RWPE1 (cell line): ENCODE results near the gene PLXDC2.

Source experiments
- CTCF ChIA-PET: fragments of 350-600 bp; sonication (Branson Sonifier 250); formaldehyde crosslinking; extraction: SDS; loops from one replicate; lab custom pipeline; 2021; lab: Yijun Ruan, JAX
- POLR2A ChIA-PET: fragments of 400-600 bp; formaldehyde crosslinking; extraction: SDS; loops from one replicate; lab custom pipeline; 2020; ENCODE audit warnings: antibody characterized with exemption; ENCODE audit not compliant: low non-redundant PET; lab: Yijun Ruan, JAX
- DNase-seq: peaks from one replicate; pipeline ENCODE4 v3.0.0; 2012; ENCODE audit warnings: low spot score
- H3K27ac ChIP-seq: fragments of 450-650 bp; 2 replicates; pipeline ENCODE4 v1.5.1; 2017
- CTCF ChIP-seq: fragments of 450-650 bp; conservative IDR thresholded peaks from 2 replicates; pipeline ENCODE4 v1.5.1; 2017; ENCODE audit warnings: low read depth, mild to moderate bottlenecking

The PLXDC2 gene

DNA sequence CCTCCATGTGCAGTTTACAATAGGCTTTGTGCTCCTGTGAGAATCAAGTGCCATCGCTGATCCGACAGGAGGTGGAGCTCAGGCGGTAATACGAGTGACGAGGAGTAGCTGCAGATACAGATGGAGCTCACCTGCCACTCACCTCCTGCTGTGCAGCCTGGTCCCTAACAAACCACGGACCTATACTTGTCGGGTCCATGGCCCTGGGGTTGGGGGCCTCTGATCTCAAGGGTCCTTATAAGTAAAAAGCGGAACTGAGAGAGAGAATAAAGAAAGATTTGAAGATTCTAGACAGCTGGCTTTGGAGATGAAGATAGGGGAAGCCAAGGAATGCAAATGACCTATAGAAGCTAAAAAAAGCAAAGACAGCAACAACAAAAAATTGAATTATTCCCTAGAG lies 130.6 kb downstream of the PLXDC2 start:
- H3K27ac ChIP-seq, result no peak overlapping the region
- CTCF ChIA-PET, result no interaction called here
- no peak for TF ChIP-seq CTCF
- POLR2A ChIA-PET, result no interaction called here
- no peak for DNase-seq

GRCh38 chr10:19947215-19947614 lies 131.0 kb downstream of the PLXDC2 start:
- ChIA-PET POLR2A (no interaction called here), CTCF (no interaction called here)
- H3K27ac ChIP-seq, result no peak overlapping the region
- no peak for TF ChIP-seq CTCF
- no peak for DNase-seq

DNA sequence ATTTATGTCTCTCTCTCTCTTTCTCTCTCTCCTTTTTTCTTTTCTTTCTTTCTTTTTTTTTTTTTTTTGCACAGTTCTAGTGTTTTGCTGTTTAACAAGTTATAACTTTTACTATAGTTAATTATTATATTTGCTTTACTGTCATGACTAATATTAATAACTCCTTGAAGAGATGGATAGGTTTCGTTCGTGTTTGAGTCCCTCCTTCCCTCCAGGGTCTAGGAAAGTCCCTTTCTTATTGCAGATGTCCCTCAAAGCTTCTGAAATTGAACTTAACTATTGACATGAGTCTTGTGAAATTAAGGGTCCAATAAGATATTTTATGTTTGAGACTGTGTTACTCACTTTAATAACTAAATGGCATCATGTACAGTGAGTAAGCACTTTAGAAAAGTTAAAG lies 131.4 kb downstream of the PLXDC2 start:
- ChIA-PET POLR2A (no interaction called here), CTCF (no interaction called here)
- H3K27ac ChIP-seq, result no peak overlapping the region
- TF ChIP-seq CTCF, result no peak
- no peak for DNase-seq

DNA sequence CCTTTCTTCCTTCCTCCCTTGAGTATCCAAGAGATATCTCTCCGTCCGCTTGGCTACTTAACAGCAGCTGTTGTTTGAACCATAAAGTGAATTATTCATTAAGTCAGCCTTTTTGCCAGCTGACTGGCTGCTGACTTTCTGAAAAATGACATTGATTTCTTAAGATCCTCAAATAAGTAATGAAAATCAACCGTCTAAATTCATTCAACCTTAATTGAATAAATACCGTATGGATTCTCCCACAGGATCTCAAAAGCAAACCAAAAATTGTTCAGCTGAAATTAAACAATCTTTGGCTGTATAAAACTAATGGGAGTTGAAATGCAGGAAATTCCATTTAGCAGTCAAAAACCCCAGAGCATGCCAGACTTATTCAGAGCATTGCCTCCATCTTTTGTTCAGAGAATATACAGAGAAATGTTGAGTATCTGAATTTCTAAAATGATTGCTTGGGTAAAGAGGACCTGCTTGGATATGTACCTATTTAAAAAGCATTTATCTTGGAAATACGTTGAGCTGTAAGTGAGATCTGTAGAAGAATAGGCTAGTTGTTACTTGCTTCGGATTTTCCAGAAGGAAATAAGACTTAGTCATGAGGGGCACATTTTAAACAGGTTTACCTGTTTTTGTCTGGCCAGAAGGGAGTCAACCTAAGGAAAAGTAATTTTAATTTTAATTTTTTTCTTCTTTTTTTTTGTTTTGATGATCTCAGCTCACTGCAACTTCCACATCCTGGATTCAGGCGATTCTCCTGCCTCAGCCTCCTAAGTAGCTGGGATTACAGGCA lies 136.2 kb downstream of the PLXDC2 start:
- ChIA-PET CTCF (interaction anchor here (0.6 kb wide), 1 partner anchor 417 kb away, joined by 3 read pairs; no protein-coding TSS in a partner anchor), POLR2A (no interaction called here)
- DNase-seq, result no peak
- peak overlapping the region; percentile 40; the same call in 1 of the 2 replicates for H3K27ac ChIP-seq
- TF ChIP-seq CTCF, result no peak

- ChIA-PET POLR2A (no interaction called here), CTCF (no interaction called here)
- no peak overlapping the region for H3K27ac ChIP-seq
- TF ChIP-seq CTCF, result no peak
- no peak for DNase-seq
Measured at GRCh38 chr10:19954601-19955000, 138.4 kb downstream of the PLXDC2 start.

DNA sequence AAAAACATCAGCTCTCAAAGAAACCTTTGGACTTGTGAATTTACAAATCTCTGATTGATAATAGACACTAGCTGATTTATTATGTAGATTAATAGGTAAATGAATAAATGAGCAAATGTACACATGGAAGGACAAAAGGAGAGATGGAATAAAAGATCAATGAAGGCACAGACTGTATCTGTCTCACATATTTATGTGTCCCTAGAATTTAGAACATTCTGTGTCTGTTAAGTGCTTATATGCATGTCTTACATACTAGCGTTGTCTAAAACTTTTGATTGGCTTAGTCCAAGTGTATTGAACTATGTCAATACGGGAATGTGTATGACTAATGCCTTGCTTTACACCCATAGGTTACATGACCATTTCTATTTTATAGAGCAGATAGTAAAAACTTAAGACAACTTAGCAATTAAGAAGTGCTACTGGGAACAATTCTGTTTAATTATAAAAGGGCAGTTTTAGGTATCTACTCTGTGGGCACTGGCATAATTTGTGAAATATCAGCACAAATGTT lies 140.3 kb downstream of the PLXDC2 start:
- POLR2A ChIA-PET, result no interaction called here
- no peak overlapping the region for H3K27ac ChIP-seq
- no peak for TF ChIP-seq CTCF
- no peak for DNase-seq
- CTCF ChIA-PET, result interaction anchor here (0.7 kb wide), 1 partner anchor 120 kb away, joined by 5 read pairs; no protein-coding TSS in a partner anchor
